Uterus (tissue), 2 donors: ENCODE data around the gene MEIS2.

Experiments used
- POLR2A ChIP-seq, 2 donors: fragments of 450-650 bp; IDR thresholded peaks; one replicate each; pipeline ENCODE4 v1.6.1; 2016; ENCODE audit warnings: antibody characterized with exemption in 2 of 2, mild to moderate bottlenecking in 1 of 2, moderate library complexity in 1 of 2
- TF ChIP-seq, protein P1 (sequence below), 4 experiments: fragments of 200-600 bp in 2 of 4; fragments of 450-650 bp in 2 of 4; sonication (generic) in 2 of 4; IDR thresholded peaks; one replicate each; pipeline ENCODE4 v1.5.1; 2016 to 2019; ENCODE audit warnings: antibody characterized with exemption in 4 of 4, mild to moderate bottlenecking in 2 of 4, moderate library complexity in 1 of 4

DNA sequence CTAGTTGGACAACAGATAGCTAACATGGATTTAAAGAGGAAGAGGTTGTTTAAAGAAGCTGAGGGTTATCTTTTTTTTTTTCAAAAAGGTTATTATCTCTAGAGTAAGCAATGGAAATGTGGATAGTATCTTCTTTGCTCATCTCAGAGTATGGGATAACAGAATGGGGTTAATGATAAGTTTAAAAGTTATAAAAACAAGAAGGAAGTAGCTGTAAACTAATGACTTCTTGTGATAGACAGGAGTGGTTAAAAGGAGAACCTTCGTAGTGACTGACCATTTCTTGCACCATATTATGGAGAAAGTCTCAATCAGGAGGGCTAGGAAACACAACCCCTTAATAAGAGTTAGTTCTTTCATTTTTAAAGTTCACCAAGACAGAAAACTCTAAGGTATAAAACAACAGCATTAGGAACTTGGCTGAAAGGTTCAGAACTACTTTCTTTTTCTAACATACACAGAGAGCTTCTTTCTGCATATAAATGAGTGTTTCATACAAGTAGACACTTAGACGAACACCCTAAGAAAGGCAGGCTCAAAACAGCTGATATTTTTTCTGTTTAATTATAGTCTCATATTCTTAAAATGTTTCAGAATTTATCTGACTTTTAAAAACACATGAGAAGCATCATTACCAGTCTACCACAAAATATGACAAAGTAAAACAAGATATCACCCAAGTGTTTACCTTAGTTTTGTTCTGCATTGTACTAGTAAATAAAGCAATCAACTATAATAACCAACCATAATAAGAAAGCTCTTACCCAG is 140.0 kb downstream of the MEIS2 start:
- TF ChIP-seq, protein P1, sequence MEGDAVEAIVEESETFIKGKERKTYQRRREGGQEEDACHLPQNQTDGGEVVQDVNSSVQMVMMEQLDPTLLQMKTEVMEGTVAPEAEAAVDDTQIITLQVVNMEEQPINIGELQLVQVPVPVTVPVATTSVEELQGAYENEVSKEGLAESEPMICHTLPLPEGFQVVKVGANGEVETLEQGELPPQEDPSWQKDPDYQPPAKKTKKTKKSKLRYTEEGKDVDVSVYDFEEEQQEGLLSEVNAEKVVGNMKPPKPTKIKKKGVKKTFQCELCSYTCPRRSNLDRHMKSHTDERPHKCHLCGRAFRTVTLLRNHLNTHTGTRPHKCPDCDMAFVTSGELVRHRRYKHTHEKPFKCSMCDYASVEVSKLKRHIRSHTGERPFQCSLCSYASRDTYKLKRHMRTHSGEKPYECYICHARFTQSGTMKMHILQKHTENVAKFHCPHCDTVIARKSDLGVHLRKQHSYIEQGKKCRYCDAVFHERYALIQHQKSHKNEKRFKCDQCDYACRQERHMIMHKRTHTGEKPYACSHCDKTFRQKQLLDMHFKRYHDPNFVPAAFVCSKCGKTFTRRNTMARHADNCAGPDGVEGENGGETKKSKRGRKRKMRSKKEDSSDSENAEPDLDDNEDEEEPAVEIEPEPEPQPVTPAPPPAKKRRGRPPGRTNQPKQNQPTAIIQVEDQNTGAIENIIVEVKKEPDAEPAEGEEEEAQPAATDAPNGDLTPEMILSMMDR (IDR thresholded peaks at IDR 0.05) = no peak
- TF ChIP-seq POLR2A (IDR thresholded peaks at IDR 0.05) = no peak
